Mesenchymal stem cell (in vitro differentiated cells and primary cell): ENCODE measurements around the gene SERGEF.

ENCODE experiments used
- DNase-seq: peaks from one replicate; pipeline ENCODE4 v3.0.0-alpha.2; 2013
- H2AFZ ChIP-seq: one replicate; pipeline ENCODE4 v1.6.1; 2013; ENCODE audit warnings: low read depth, mild to moderate bottlenecking, control low read depth, inconsistent platforms, low read length, moderate library complexity
- H2AK5ac ChIP-seq: 2 replicates; pipeline ENCODE4 v1.6.1; 2013; ENCODE audit warnings: low read length, moderate library complexity, mild to moderate bottlenecking, inconsistent platforms; ENCODE audit not compliant: severe bottlenecking
- H2BK120ac ChIP-seq: one replicate; pipeline ENCODE4 v1.6.1; 2013; ENCODE audit warnings: low read depth, mild to moderate bottlenecking, inconsistent platforms, low read length, moderate library complexity
- H2BK12ac ChIP-seq, 2 experiments: one replicate each; pipeline ENCODE4 v1.6.1; 2013; ENCODE audit warnings: inconsistent platforms in 2 of 2, low read length in 2 of 2, mild to moderate bottlenecking in 2 of 2, moderate library complexity in 2 of 2, control low read depth in 1 of 2
- H2BK15ac ChIP-seq: one replicate; pipeline ENCODE4 v1.6.1; 2013; ENCODE audit warnings: mild to moderate bottlenecking, low read depth, inconsistent platforms; ENCODE audit not compliant: poor library complexity, severe bottlenecking
- H2BK5ac ChIP-seq: 2 replicates; pipeline ENCODE4 v1.6.1; 2013; ENCODE audit warnings: low read depth, mild to moderate bottlenecking, low read length, control low read depth, inconsistent platforms; ENCODE audit not compliant: poor library complexity, severe bottlenecking
- H3K14ac ChIP-seq, 2 experiments: one replicate each; pipeline ENCODE4 v1.6.1; 2013; ENCODE audit warnings: inconsistent platforms in 2 of 2, low read length in 2 of 2, control low read depth in 1 of 2, mild to moderate bottlenecking in 1 of 2, moderate library complexity in 1 of 2
- H3K18ac ChIP-seq, 2 experiments: one replicate each; pipeline ENCODE4 v1.6.1; 2013; ENCODE audit warnings: inconsistent platforms in 2 of 2, low read length in 2 of 2, control low read depth in 1 of 2, low read depth in 1 of 2, mild to moderate bottlenecking in 1 of 2
- H3K23ac ChIP-seq, 2 experiments: one replicate each; pipeline ENCODE4 v1.6.1; 2013; ENCODE audit warnings: inconsistent platforms in 2 of 2, low read length in 2 of 2, mild to moderate bottlenecking in 2 of 2, moderate library complexity in 2 of 2, control low read depth in 1 of 2
- H3K27ac ChIP-seq: 2 replicates; pipeline ENCODE4 v1.5.1; 2013; ENCODE audit warnings: mild to moderate bottlenecking, moderate library complexity, low read length, control low read depth, inconsistent platforms; ENCODE audit not compliant: poor library complexity, severe bottlenecking
- H3K27me3 ChIP-seq, 2 experiments: 2 replicates each; pipeline versions ENCODE4 v1.6.1 to v1.7.0; 2013; ENCODE audit warnings: low read length in 2 of 2, mild to moderate bottlenecking in 2 of 2, moderate library complexity in 2 of 2, control low read depth in 1 of 2, inconsistent platforms in 1 of 2; ENCODE audit not compliant: control insufficient read depth in 1 of 2, insufficient read depth in 1 of 2
- H3K36me3 ChIP-seq, 2 experiments: 2 replicates each; pipeline versions ENCODE4 v1.6.1 to v1.7.0; 2013; ENCODE audit warnings: low read length in 2 of 2, control low read depth in 1 of 2, inconsistent platforms in 1 of 2, low read depth in 1 of 2, mild to moderate bottlenecking in 1 of 2; ENCODE audit not compliant: insufficient read depth in 2 of 2, control insufficient read depth in 1 of 2
- H3K4ac ChIP-seq, 2 experiments: one replicate each; pipeline ENCODE4 v1.6.1; 2013; ENCODE audit warnings: inconsistent platforms in 2 of 2, low read length in 2 of 2, mild to moderate bottlenecking in 2 of 2, moderate library complexity in 2 of 2, control low read depth in 1 of 2, low read depth in 1 of 2
- H3K4me1 ChIP-seq: 2 replicates; pipeline ENCODE4 v1.6.1; 2013; ENCODE audit warnings: low read depth, low read length, control low read depth; ENCODE audit not compliant: control insufficient read depth, insufficient read depth
- H3K4me2 ChIP-seq: 2 replicates; pipeline ENCODE4 v1.6.1; 2013; ENCODE audit warnings: low read length, mild to moderate bottlenecking, inconsistent platforms; ENCODE audit not compliant: poor library complexity, severe bottlenecking
- H3K4me3 ChIP-seq, 2 experiments: 2 replicates each; pipeline versions ENCODE4 v1.5.1 to v1.7.0; 2013; ENCODE audit warnings: low read length in 2 of 2, mild to moderate bottlenecking in 2 of 2, control low read depth in 1 of 2, low read depth in 1 of 2; ENCODE audit not compliant: insufficient read depth in 1 of 2
- H3K79me1 ChIP-seq: replicated peaks from 2 replicates; pipeline ENCODE4 v1.6.1; 2013; ENCODE audit warnings: mild to moderate bottlenecking, control low read depth, low read length, inconsistent platforms; ENCODE audit not compliant: poor library complexity, severe bottlenecking
- H3K9ac ChIP-seq: 2 replicates; pipeline ENCODE4 v1.7.0; 2013; ENCODE audit warnings: mild to moderate bottlenecking, low read length, moderate library complexity
- H3K9me3 ChIP-seq: 2 replicates; pipeline ENCODE4 v1.7.0; 2013; ENCODE audit warnings: mild to moderate bottlenecking, low read length; ENCODE audit not compliant: control insufficient read depth
- H4K8ac ChIP-seq: one replicate; pipeline ENCODE4 v1.6.1; 2013; ENCODE audit warnings: inconsistent platforms, mild to moderate bottlenecking, low read length, moderate library complexity
- H4K91ac ChIP-seq: one replicate; pipeline ENCODE4 v1.6.1; 2013; ENCODE audit warnings: mild to moderate bottlenecking, low read length, inconsistent platforms
- WGBS: methylation state at CpG from one replicate; pipeline ENCODE4 v1.1.7; 2013; ENCODE audit warnings: mixed read lengths; 5-methylcytosine and 5-hydroxymethylcytosine counted together

SERGEF gene

GRCh38 chr11:17988465-17988864, 24.4 kb downstream of the SERGEF start:
- H3K18ac ChIP-seq = no peak overlapping the region
- H3K23ac ChIP-seq = no peak overlapping the region
- H4K91ac ChIP-seq = no peak overlapping the region
- no peak overlapping the region for H3K14ac ChIP-seq
- H2BK12ac ChIP-seq = no peak overlapping the region
- no peak overlapping the region for H3K4me2 ChIP-seq
- H3K27me3 ChIP-seq = no peaks in the 10 kb centered on the region
- no peaks in the 10 kb centered on the region for H3K79me1 ChIP-seq
- 100% methylated on average over 1 of the region's 1 CpG for WGBS
- DNase-seq = no peak
- no peaks in the 10 kb centered on the region for H3K4me1 ChIP-seq
- peaks cover 0 to 16% of the 10 kb centered on the region in 2 experiments for H3K36me3 ChIP-seq
- no peak overlapping the region for H2BK120ac ChIP-seq
- no peaks in the 10 kb centered on the region for H3K9me3 ChIP-seq
- H2BK5ac ChIP-seq = no peak overlapping the region
- no peak overlapping the region for H2AK5ac ChIP-seq
- no peak overlapping the region for H3K27ac ChIP-seq
- H2AFZ ChIP-seq = no peak overlapping the region
- no peak overlapping the region for H3K4ac ChIP-seq
- no peak overlapping the region for H4K8ac ChIP-seq
- no peak overlapping the region for H3K4me3 ChIP-seq
- no peak overlapping the region for H3K9ac ChIP-seq
- no peak overlapping the region for H2BK15ac ChIP-seq

GRCh38 chr11:17987826-17988225, 25.0 kb downstream of the SERGEF start:
- no peak overlapping the region for H4K91ac ChIP-seq
- H3K27me3 ChIP-seq = no peaks in the 10 kb centered on the region
- no peak overlapping the region for H4K8ac ChIP-seq
- no peaks in the 10 kb centered on the region for H3K9me3 ChIP-seq
- no peak overlapping the region for H2AFZ ChIP-seq
- no peak overlapping the region for H3K9ac ChIP-seq
- WGBS = 100% methylated on average over 1 of the region's 1 CpG
- no peak overlapping the region for H2BK5ac ChIP-seq
- no peak overlapping the region for H2AK5ac ChIP-seq
- no peak overlapping the region for H2BK12ac ChIP-seq
- H3K36me3 ChIP-seq = peaks cover 0 to 16% of the 10 kb centered on the region in 2 experiments
- no peak for DNase-seq
- no peak overlapping the region for H3K4ac ChIP-seq
- H3K4me3 ChIP-seq = no peak overlapping the region
- H3K27ac ChIP-seq = no peak overlapping the region
- H2BK15ac ChIP-seq = no peak overlapping the region
- no peak overlapping the region for H3K23ac ChIP-seq
- no peak overlapping the region for H3K4me2 ChIP-seq
- H3K4me1 ChIP-seq = no peaks in the 10 kb centered on the region
- H3K79me1 ChIP-seq = no peaks in the 10 kb centered on the region
- no peak overlapping the region for H3K14ac ChIP-seq
- no peak overlapping the region for H2BK120ac ChIP-seq
- no peak overlapping the region for H3K18ac ChIP-seq

- Histone ChIP-seq H3K4me1 (no peaks in the 10 kb centered on the region), H2BK12ac (no peak overlapping the region), H3K4me3 (no peak overlapping the region), H3K36me3 (peaks cover 0 to 16% of the 10 kb centered on the region in 2 experiments), H3K79me1 (no peaks in the 10 kb centered on the region), H3K14ac (no peak overlapping the region), H3K4me2 (no peak overlapping the region), H4K8ac (no peak overlapping the region), H3K9ac (no peak overlapping the region), H2AFZ (no peak overlapping the region), H2AK5ac (no peak overlapping the region), H3K4ac (no peak overlapping the region), H3K18ac (no peak overlapping the region), H3K27ac (no peak overlapping the region), H3K23ac (no peak overlapping the region), H2BK15ac (no peak overlapping the region), H4K91ac (no peak overlapping the region), H2BK120ac (no peak overlapping the region), H3K27me3 (no peaks in the 10 kb centered on the region), H2BK5ac (no peak overlapping the region), H3K9me3 (no peaks in the 10 kb centered on the region)
- WGBS = 100% methylated on average over 1 of the region's 1 CpG
- DNase-seq = no peak
Measured at GRCh38 chr11:17986711-17987220, 26.1 kb downstream of the SERGEF start.

GRCh38 chr11:17986007-17986710, 26.7 kb downstream of the SERGEF start:
- Histone ChIP-seq H3K4me1 (no peaks in the 10 kb centered on the region), H3K9ac (peak overlapping the region; percentile 54), H2BK120ac (no peak overlapping the region), H2AK5ac (no peak overlapping the region), H3K79me1 (no peaks in the 10 kb centered on the region), H4K91ac (no peak overlapping the region), H3K36me3 (peaks cover 0 to 16% of the 10 kb centered on the region in 2 experiments), H3K4ac (no peak overlapping the region), H3K27ac (no peak overlapping the region), H2BK15ac (no peak overlapping the region), H3K27me3 (no peaks in the 10 kb centered on the region), H2AFZ (no peak overlapping the region), H3K4me3 (no peak overlapping the region), H3K23ac (no peak overlapping the region), H3K4me2 (no peak overlapping the region), H3K14ac (no peak overlapping the region), H3K9me3 (no peaks in the 10 kb centered on the region), H2BK12ac (no peak overlapping the region), H3K18ac (no peak overlapping the region), H4K8ac (no peak overlapping the region), H2BK5ac (no peak overlapping the region)
- no peak for DNase-seq
- WGBS = 82% methylated on average over 5 of the region's 7 CpGs
